Stimulated activated CD4-positive, alpha-beta T cell treated with anti-CD3 and anti-CD28 coated beads, Interleukin-12 subunit alpha, Interleukin-12 subunit beta, amount 100 ng/mL, for 48 hours (primary cell): ENCODE results near the gene A3GALT2.
"Not testable (repeated sequence)": the region's sequence is repeated elsewhere in the genome, so short reads cannot be mapped to it uniquely, and the experiment has no call there.

Experiments
- DNase-seq, 3 donors: peaks; one replicate each; pipeline ENCODE4 v3.0.0-alpha.2; 2020; ENCODE audit warnings: low read depth in 2 of 3, low spot score in 1 of 3

Gene A3GALT2

GRCh38 chr1:33316601-33317000 is 4.3 kb downstream of the A3GALT2 start:
- no peak for DNase-seq

GRCh38 chr1:33314416-33314815 is 6.5 kb downstream of the A3GALT2 start:
- no peak for DNase-seq

GRCh38 chr1:33312413-33312749 is 8.5 kb downstream of the A3GALT2 start:
- DNase-seq: no peak

GRCh38 chr1:33311706-33312412 is 9.0 kb downstream of the A3GALT2 start:
- no peak for DNase-seq

GRCh38 chr1:33310702-33311101 is 10.2 kb downstream of the A3GALT2 start:
- DNase-seq: no peak

GRCh38 chr1:33309351-33309750 is 11.5 kb downstream of the A3GALT2 start:
- not testable (repeated sequence) for DNase-seq

GRCh38 chr1:33307494-33307864 is 13.4 kb downstream of the A3GALT2 start:
- DNase-seq: no peak

- DNase-seq: no peak
Measured at GRCh38 chr1:33306653-33307493, 14.0 kb downstream of the A3GALT2 start.

- no peak for DNase-seq
Measured at GRCh38 chr1:33305816-33306652, 14.9 kb downstream of the A3GALT2 start.

- no peak for DNase-seq
Measured at GRCh38 chr1:33305016-33305415, 15.9 kb downstream of the A3GALT2 start.

- peak in 1 of 3 donors; percentile 15 for DNase-seq
Measured at GRCh38 chr1:33302325-33302724, 18.6 kb downstream of the A3GALT2 start.

GRCh38 chr1:33301273-33301984 is 19.5 kb downstream of the A3GALT2 start:
- DNase-seq: no peak

GRCh38 chr1:33300673-33301072 is 20.2 kb downstream of the A3GALT2 start:
- DNase-seq: no peak

- DNase-seq: no peak
Measured at GRCh38 chr1:33299461-33300155, 21.3 kb downstream of the A3GALT2 start.

GRCh38 chr1:33298623-33299277 is 22.1 kb downstream of the A3GALT2 start:
- peak; percentile 25 to 56 (median 50) for DNase-seq

GRCh38 chr1:33297911-33298622 is 22.8 kb downstream of the A3GALT2 start:
- no peak for DNase-seq

GRCh38 chr1:33296824-33297223 is 24.1 kb downstream of the A3GALT2 start:
- no peak for DNase-seq

GRCh38 chr1:33296082-33296458 is 24.8 kb downstream of the A3GALT2 start:
- no peak for DNase-seq

GRCh38 chr1:33295450-33296081 is 25.3 kb downstream of the A3GALT2 start:
- DNase-seq: peak; percentile 71 to 92 (median 80)
